ENCODE data around the gene USP48.
"Not testable (repeated sequence)": the region's sequence is repeated elsewhere in the genome, so short reads cannot be mapped to it uniquely, and the experiment has no call there.

Gene USP48

DNA sequence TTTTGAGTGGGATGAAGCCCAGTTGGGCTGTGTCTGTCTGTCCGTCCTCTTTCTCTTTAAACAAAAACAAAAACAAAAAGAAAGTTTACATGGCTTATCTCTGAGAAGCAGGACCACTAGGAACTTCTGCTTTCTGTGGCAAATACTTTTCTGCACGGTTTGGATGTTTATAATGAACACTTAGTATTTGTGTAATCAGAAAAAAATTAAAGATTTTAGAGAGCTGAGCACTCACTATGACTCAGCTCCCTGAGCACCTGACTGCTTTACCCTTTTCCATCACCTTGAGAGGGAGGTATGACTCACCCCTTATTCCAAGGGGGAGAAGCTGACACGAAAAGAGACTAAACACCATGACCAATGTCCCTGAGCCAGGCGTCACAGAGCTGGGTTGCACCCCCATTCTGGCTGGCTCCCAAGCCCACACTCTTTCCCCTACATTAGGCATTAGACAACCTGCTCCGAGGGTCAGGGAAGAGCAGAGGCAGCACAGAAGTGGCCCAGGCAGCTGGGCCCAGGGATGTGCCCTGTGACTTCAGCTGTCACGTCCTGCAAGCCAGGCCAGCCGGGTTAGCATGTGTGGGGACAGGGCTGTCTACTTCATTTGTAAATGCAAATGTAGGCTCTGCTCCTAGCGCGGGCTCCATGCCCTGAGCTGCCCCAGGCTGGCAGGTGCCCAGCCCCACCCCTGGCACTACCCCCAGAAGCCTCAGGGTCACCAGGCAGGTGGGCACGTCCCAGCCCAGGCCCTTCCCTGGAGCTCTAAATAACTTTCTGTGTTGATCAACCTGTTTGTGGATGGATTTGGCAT lies 144.2 kb downstream of the USP48 start:
- no peak for DNase-seq (ENCODE audit: low read depth, low spot score)

DNA sequence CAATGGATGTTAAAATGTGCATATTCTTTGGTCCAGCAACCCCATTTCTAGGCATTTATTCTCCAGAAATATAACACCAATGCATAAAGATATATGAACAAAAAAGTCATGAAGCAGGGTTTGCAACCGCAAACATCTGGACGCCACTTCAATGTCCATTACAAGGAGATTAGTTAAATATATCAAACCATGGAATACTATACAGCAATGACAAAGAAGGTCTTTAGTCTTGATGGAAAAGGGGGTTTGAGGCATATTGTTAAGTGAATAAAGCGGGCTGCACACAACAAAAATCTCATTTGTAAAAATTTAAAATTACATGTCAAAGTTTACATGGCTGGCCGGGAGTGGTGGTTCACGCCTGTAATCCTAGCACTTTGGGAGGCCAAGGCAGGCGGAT lies 145.4 kb downstream of the USP48 start:
- no peak for DNase-seq (ENCODE audit: low read depth, low spot score)

DNA sequence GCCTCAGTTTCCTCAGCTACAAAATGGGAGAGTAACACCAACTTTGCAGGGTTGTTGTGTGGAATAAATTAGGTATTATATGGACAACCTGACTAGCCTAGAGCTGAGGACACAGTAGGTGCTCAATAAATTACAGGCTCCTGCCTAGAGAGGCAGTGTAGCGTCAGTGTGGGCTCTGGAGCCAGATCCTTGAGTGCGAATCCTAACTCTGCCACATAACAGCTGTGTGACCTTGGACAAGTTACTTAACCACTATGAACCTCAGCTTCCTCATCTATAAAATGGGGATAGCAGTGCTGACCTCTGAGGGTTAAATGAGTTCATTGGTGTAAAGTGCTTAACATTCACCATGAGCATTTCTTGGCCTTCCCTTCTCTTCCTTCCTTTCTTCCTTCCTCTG lies 146.9 kb downstream of the USP48 start:
- DNase-seq (ENCODE audit: low read depth, low spot score), result no peak

DNA sequence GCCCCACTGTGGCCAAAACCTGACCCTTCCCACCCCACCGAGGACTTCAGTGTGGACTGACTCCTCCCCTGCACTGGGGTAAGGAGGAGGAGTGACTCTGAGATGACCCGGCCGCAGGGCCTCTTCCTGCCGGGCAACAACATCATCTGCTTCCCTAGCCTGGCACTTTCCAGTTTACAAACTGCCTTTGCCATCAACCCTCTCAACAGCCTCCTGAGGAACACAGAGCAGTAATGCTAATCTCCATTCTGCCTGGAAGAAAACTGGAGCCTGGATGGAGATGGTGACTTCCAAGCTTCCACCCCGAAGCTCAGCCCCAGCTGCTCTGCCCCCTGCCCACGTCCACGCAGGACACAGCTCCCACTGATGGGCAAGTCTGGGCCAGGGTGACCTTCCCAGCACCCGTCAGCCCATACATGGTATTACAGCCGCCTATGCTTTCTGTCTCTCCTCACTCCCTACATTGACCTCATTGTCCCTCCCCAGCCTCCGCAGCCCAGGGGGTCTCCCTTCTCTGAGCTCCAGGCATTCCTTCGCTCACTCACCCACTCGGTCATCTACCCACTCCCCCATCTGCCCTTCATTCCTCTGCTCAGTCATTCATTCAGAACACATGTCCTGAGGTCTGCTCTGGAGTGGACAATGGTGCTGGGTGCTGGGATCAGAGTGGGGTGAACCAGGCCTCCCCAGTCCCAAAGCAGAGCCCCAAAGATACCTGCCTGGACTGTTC lies 148.0 kb downstream of the USP48 start:
- DNase-seq (ENCODE audit: low read depth, low spot score), result no peak

DNA sequence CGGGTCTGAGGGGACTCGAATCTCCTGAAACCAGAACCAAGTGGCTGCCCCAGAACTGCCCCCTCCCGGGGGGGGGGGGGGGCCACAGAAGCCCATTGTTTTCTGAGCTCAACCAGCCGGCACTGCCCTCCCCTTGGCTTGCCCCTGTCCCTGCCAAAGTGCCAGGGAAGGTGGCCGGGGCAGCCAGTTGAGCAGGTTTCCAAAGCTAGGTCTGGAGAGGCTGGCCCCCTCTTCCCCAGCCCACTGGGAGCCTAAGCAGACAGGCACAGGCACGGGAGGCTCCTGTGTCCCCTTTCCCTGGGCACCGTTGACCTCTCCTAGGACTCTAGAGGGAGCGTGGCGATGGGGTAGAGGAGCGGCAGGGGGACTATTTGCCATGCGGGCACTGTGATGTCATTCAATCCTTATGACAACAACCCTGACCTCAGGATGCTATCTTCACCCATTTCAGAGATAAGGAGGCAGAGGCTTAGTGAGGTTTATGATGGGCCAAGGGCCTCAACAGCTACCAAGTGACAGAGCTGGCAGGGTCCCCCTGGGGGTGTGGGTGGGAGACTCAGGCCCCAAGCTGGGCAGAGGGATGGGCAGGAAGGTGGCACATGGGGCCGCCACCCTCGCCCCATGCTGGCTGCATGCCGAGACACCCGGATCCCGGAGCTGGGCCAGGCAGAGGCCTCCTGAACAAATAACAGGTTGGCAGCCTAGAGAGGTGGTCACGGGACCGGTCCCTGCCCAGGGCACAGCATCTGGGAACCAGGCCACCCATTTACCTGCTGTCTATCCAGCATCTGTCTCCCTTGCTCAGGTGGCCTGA lies 148.8 kb downstream of the USP48 start:
- no peak for DNase-seq (ENCODE audit: low read depth, low spot score)

DNA sequence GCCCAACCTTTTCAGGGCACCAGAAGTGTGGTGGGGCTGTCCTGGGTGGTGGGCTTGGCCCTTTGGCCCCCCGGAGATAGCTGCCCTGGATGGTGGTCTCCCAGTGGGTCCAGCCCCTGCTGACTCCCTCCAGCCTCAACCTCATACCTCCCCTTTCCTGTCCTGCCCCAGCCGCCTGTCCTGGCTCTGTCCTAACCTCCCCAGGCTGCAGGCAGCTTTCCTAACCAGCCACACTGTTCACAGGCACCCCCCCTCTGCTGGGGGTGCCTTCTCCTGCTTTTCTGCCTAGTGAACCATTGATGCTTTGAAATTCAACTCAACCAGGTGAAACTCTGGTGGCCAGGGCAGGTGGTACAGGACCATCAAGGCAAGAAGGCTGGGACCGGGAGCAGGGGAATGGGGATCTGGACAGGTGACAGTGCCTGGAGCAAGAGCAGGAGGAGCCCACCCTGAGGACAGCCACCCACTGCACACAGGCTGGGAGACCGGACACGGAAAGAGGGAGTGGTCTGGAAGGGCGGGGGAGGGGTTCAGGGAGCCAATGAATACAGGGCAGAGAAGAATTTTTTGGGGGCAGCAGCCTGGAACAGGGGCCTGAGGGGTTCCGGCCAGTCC lies 149.7 kb downstream of the USP48 start:
- DNase-seq (ENCODE audit: low read depth, low spot score), result no peak

DNA sequence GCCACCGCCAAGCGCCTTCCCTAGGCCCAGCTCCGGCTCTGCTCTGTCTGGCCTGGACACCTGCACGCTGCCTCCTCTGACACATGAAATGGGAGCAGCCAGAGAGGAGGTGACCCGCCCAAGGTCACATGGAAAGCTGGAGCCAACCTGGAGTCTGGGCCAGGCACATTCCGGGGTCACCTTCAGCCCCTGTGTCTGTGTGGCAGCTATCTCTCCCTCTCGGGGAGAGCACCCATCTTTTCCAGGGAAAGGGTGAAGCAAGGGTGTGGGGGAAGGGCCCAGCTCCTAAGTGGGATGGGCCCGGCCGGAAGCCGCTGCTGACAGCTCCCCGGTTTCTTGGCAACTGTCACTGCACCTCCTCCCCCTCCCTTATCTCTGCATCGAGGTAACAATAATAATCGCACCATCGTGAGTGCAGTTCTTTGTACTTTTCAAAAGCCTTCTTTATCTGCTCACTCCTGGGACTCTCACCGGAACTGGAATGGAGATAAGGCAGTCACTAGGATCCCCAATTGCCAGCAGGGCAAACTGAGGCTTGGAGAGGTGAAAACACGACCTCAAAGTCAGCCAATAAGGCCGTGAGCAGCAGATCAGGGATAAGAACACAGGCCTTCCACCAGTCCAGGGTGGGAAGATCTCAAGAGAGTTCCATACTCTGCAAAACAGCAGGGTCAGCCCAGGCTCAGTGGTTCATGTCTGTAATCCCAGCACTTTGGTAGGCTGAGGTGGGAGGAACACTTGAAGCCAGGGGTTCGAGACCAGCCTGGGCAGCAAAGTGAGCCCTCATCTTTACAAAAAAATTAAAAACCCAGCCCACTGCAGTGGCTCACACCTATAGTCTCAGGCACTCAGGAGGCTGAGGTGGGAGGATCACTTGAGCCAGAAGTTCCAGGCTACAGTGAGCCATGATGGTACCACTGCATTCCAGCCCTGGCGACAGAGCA lies 150.7 kb downstream of the USP48 start:
- no peak for DNase-seq (ENCODE audit: low read depth, low spot score)

DNA sequence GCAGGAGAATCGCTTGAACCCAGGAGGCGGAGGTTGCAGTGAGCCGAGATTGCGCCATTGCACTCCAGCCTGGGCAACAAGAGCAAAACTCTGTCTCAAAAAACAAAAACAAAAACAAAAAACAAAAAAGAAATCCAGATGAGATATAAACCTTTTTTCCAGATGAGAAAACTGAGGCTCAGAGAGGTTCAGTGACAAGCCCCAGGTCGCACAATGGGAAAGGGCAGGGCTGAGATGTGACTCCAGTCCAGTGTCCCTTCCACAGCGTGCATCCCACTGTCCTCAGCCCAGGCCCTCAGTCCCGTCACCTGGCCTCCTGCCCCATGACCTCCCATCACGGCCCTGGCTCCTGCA lies 151.4 kb downstream of the USP48 start:
- not testable (repeated sequence) for DNase-seq (ENCODE audit: low read depth, low spot score)

DNA sequence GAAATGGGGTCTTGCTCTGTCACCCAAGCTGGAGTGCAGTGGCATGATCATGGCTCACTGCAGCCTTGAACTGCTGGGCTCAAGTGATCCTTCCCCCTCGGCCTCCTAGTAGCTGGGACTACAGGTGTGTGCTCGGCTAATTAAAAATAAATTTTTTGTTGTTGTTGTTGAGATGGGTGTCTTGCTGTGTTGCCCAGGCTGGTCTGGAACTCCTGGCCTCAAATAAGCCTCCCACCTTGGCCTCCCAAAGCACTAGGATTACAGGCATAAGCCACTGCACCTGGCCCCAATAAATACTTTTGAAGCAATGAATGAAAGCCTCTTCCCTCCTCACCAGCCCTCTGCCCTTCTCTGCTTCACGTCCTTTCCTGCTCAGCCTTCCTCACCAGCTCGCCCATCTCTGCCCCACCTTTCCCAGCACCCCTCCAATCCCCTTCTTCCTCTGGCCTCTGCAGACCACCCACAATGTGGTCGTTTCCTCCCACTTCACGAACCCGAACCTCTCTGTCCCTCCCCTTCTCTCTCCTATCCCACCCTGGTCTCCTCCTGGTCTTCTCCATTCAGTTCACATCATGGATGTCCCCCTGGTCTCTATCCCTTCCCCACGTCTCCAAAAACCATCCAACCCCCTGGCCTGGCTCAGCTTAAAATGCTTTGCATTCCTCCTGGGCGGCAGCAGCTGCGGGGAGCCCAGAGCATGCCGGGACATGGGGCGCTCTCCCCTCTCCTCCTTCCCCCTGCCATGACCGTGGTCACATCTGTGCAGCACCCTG lies 152.2 kb downstream of the USP48 start:
- DNase-seq (ENCODE audit: low read depth, low spot score), result no peak

DNA sequence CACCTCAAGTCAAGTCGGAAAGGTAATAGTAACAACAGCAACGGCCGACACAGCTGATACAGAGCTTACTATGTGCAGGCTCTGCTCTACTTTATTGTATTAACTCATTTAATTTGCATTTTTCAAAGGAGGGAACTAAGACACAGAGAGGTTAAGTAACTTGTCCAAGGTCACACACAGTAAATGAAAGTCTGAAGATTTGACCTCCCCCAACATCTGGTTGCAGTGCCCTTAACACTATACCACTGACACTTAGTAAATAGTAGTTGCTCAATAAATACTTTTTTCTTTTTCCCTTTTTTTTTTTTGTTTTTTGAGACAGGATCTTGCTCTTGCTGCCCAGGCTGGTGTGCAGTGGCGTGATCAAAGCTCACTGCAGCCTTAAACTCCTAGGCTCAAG lies 153.0 kb downstream of the USP48 start:
- no peak for DNase-seq (ENCODE audit: low read depth, low spot score)

DNA sequence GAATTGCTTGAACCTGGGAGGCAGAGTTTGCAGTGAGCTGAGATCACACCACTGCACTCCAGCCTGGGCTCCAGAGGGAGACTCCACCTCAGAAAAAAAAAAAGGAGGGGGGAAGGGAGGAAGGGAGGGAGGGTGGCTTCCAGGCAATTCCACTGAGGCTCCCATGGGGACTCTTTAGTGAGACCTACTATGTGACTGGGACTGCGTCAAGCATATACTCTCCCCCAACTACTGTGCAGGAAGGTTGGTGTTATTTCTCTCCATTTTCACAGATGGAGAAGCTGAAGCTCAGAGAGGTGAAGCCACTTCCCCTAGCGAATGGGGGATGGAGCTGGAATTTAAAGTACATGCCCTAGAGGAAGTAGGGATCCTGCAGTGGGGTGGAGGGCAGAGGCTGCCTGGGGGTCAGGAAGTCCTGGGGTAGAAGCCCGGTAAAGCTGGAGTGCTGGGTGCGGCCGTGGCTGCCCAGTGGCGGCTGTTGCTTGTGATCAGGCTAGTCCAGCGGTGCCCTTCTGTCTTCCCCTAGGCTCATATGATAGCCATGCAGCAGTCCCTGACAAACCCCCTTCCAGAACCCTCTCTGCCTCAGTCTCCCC lies 154.1 kb downstream of the USP48 start:
- no peak for DNase-seq (ENCODE audit: low read depth, low spot score)

All from activated naive CD8-positive, alpha-beta T cell treated with anti-CD3 and anti-CD28 coated beads, Interleukin-2, amount 50 U/mL, for 16 hours (primary cell).